H1 (cell line): Measurements from ENCODE around the gene CEBPG. TPM values are rescaled to one million over a fixed set of nuclear protein-coding genes. Genes with fewer than 3 reads are reported as not detected.

Source experiments
- GTF2F1 ChIP-seq: IDR thresholded peaks from 2 replicates; pipeline ENCODE4 v1.6.1; 2012; ENCODE audit warnings: low read depth, low read length, improper control_type of control experiment, borderline replicate concordance
- polyA plus RNA-seq, 7 experiments: library from polyadenylated mRNA; depleted of rRNA in 3 of 7; stranded (reverse) in 5 of 7; unstranded in 2 of 7; fragments of >200 nt in 5 of 7; fragments of 200-250 nt in 2 of 7; gene quantifications; 1 replicate in 5 of 7; 2 replicates in 1 of 7; 4 replicates in 1 of 7; pipeline versions ENCODE4 v1.2.1 to v1.2.3, GENCODE V29; 2011 to 2013; ENCODE audit warnings: missing spikeins in 2 of 7, mixed read lengths in 2 of 7
- total RNA-seq: library from RNA; stranded (reverse); fragmentation: NEBNext Ultra II Directional; extraction: Animal tissue kit (Norgen Biotek cat#: 25700); gene quantifications from 2 replicates; pipeline ENCODE4 v1.2.1, GENCODE V29; 2021

The CEBPG gene
- total and polyA plus RNA-seq, 2 of the 8 experiments (the other 6 are each of a cell fraction or from before 2014, with no cell fraction given): 12.3 to 35.4 TPM

DNA sequence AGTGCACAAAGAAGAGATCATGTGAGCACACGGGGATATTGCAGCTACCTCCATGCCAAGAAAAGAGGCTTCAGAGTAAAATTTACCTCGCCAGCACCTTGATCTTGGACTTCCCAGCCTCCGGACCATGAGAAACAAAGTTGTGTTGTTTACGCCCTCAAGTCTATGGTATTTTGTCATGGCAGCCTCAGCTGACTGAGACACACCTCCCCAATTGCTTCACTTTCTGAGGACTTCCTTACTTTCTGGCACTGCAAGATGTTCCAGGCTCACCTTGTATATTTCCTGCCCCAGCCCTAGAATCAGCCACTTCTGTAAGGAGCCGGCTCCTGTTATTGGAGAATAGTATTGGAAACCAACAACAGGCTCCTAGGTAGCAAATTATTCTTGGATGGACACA lies 6.6 kb upstream of the CEBPG start (continued):
- TF ChIP-seq GTF2F1: no peak
